ENCODE data around the gene CHRNA4. TPM values are rescaled to one million over a fixed set of nuclear protein-coding genes. Genes with fewer than 3 reads are reported as not detected.
A peak's percentile ranks its signal among the peaks of the same experiment; 100 is the strongest.

CHRNA4 gene
- polyA plus RNA-seq (2013, experiment 1 of 2) = 0.60 TPM
- polyA plus RNA-seq (2013, experiment 2 of 2) = 1.7 TPM

GRCh38 chr20:63360850-63361518, at the start of gene CHRNA4:
Gene CHRNA4, minus strand, starts transcription at chr20:63361349. Its CDS starts 184 bp downstream, at chr20:63361165.
- Histone ChIP-seq H3K36me3 (ENCODE audit: insufficient read depth, low read length) (no peaks in the 10 kb centered on the region), H3K27ac (ENCODE audit: low read depth, low read length) (no peak within 1 kb of the TSS), H3K9ac (ENCODE audit: low read depth, low read length) (no peak within 1 kb of the TSS; the same call in 1 of the 2 replicates), H3K9me3 (ENCODE audit: insufficient read depth, low read depth, low read length) (no peaks in the 10 kb centered on the region), H3K4me3 (ENCODE audit: low read length) (peak within 1 kb of the TSS; percentile 53), H3K4me1 (ENCODE audit: insufficient read depth, low read length) (peaks cover 7% of the 10 kb centered on the region; the same call in 1 of the 2 replicates), H3K27me3 (ENCODE audit: insufficient read depth, low read length) (peaks cover 33% of the 10 kb centered on the region)
- WGBS = 1% methylated on average over 73 of the region's 79 CpGs

- Histone ChIP-seq H3K36me3 (ENCODE audit: insufficient read depth, low read length) (no peaks in the 10 kb centered on the region), H3K9ac (ENCODE audit: low read depth, low read length) (no peak overlapping the region), H3K4me1 (ENCODE audit: insufficient read depth, low read length) (no peaks in the 10 kb centered on the region), H3K27ac (ENCODE audit: low read depth, low read length) (no peak overlapping the region), H3K9me3 (ENCODE audit: insufficient read depth, low read depth, low read length) (no peaks in the 10 kb centered on the region), H3K27me3 (ENCODE audit: insufficient read depth, low read length) (no peaks in the 10 kb centered on the region), H3K4me3 (ENCODE audit: low read length) (no peak overlapping the region)
- WGBS = 93% methylated on average over 21 of the region's 23 CpGs
Measured at GRCh38 chr20:63409834-63410435, 48.8 kb upstream of the CHRNA4 start.

GRCh38 chr20:63409066-63409833, 48.1 kb upstream of the CHRNA4 start:
- WGBS = 92% methylated on average over 20 of the region's 21 CpGs
- no peaks in the 10 kb centered on the region for H3K9me3 ChIP-seq (ENCODE audit: insufficient read depth, low read depth, low read length)
- H3K27ac ChIP-seq (ENCODE audit: low read depth, low read length) = no peak overlapping the region
- no peaks in the 10 kb centered on the region for H3K36me3 ChIP-seq (ENCODE audit: insufficient read depth, low read length)
- no peak overlapping the region for H3K9ac ChIP-seq (ENCODE audit: low read depth, low read length)
- H3K4me1 ChIP-seq (ENCODE audit: insufficient read depth, low read length) = no peaks in the 10 kb centered on the region
- no peak overlapping the region for H3K4me3 ChIP-seq (ENCODE audit: low read length)
- H3K27me3 ChIP-seq (ENCODE audit: insufficient read depth, low read length) = no peaks in the 10 kb centered on the region

GRCh38 chr20:63408684-63409046, 47.5 kb upstream of the CHRNA4 start:
- Histone ChIP-seq H3K4me1 (ENCODE audit: insufficient read depth, low read length) (no peaks in the 10 kb centered on the region), H3K9ac (ENCODE audit: low read depth, low read length) (no peak overlapping the region), H3K27ac (ENCODE audit: low read depth, low read length) (no peak overlapping the region), H3K9me3 (ENCODE audit: insufficient read depth, low read depth, low read length) (no peaks in the 10 kb centered on the region), H3K36me3 (ENCODE audit: insufficient read depth, low read length) (no peaks in the 10 kb centered on the region), H3K4me3 (ENCODE audit: low read length) (no peak overlapping the region), H3K27me3 (ENCODE audit: insufficient read depth, low read length) (no peaks in the 10 kb centered on the region)
- WGBS = 92% methylated on average over 21 of the region's 21 CpGs

- Histone ChIP-seq H3K9me3 (ENCODE audit: insufficient read depth, low read depth, low read length) (no peaks in the 10 kb centered on the region), H3K9ac (ENCODE audit: low read depth, low read length) (no peak overlapping the region), H3K27ac (ENCODE audit: low read depth, low read length) (no peak overlapping the region), H3K4me1 (ENCODE audit: insufficient read depth, low read length) (no peaks in the 10 kb centered on the region), H3K36me3 (ENCODE audit: insufficient read depth, low read length) (no peaks in the 10 kb centered on the region), H3K4me3 (ENCODE audit: low read length) (no peak overlapping the region), H3K27me3 (ENCODE audit: insufficient read depth, low read length) (no peaks in the 10 kb centered on the region)
- WGBS = 95% methylated on average over 27 of the region's 27 CpGs
Measured at GRCh38 chr20:63407928-63408683, 47.0 kb upstream of the CHRNA4 start.

GRCh38 chr20:63406617-63407245, 45.6 kb upstream of the CHRNA4 start:
- H3K4me3 ChIP-seq (ENCODE audit: low read length) = no peak overlapping the region
- H3K27ac ChIP-seq (ENCODE audit: low read depth, low read length) = no peak overlapping the region
- H3K36me3 ChIP-seq (ENCODE audit: insufficient read depth, low read length) = no peaks in the 10 kb centered on the region
- H3K9me3 ChIP-seq (ENCODE audit: insufficient read depth, low read depth, low read length) = no peaks in the 10 kb centered on the region
- no peaks in the 10 kb centered on the region for H3K27me3 ChIP-seq (ENCODE audit: insufficient read depth, low read length)
- 96% methylated on average over 60 of the region's 60 CpGs for WGBS
- no peaks in the 10 kb centered on the region for H3K4me1 ChIP-seq (ENCODE audit: insufficient read depth, low read length)
- no peak overlapping the region for H3K9ac ChIP-seq (ENCODE audit: low read depth, low read length)

GRCh38 chr20:63406011-63406410, 44.9 kb upstream of the CHRNA4 start:
- Histone ChIP-seq H3K36me3 (ENCODE audit: insufficient read depth, low read length) (no peaks in the 10 kb centered on the region), H3K27ac (ENCODE audit: low read depth, low read length) (no peak overlapping the region), H3K9me3 (ENCODE audit: insufficient read depth, low read depth, low read length) (no peaks in the 10 kb centered on the region), H3K27me3 (ENCODE audit: insufficient read depth, low read length) (no peaks in the 10 kb centered on the region), H3K9ac (ENCODE audit: low read depth, low read length) (no peak overlapping the region), H3K4me3 (ENCODE audit: low read length) (no peak overlapping the region), H3K4me1 (ENCODE audit: insufficient read depth, low read length) (no peaks in the 10 kb centered on the region)
- WGBS = 95% methylated on average over 23 of the region's 23 CpGs

- Histone ChIP-seq H3K9me3 (ENCODE audit: insufficient read depth, low read depth, low read length) (no peaks in the 10 kb centered on the region), H3K4me3 (ENCODE audit: low read length) (no peak overlapping the region), H3K9ac (ENCODE audit: low read depth, low read length) (no peak overlapping the region), H3K4me1 (ENCODE audit: insufficient read depth, low read length) (no peaks in the 10 kb centered on the region), H3K36me3 (ENCODE audit: insufficient read depth, low read length) (no peaks in the 10 kb centered on the region), H3K27ac (ENCODE audit: low read depth, low read length) (no peak overlapping the region), H3K27me3 (ENCODE audit: insufficient read depth, low read length) (no peaks in the 10 kb centered on the region)
- WGBS = 92% methylated on average over 31 of the region's 31 CpGs
Measured at GRCh38 chr20:63405102-63405730, 44.1 kb upstream of the CHRNA4 start.

GRCh38 chr20:63404129-63405085, 43.3 kb upstream of the CHRNA4 start:
- no peaks in the 10 kb centered on the region for H3K27me3 ChIP-seq (ENCODE audit: insufficient read depth, low read length)

More at GRCh38 chr20:63404129-63405085, 43.3 kb upstream of the CHRNA4 start:
- H3K4me3 ChIP-seq (ENCODE audit: low read length) = no peak overlapping the region
- WGBS = 89% methylated on average over 34 of the region's 34 CpGs
- H3K9ac ChIP-seq (ENCODE audit: low read depth, low read length) = no peak overlapping the region
- H3K4me1 ChIP-seq (ENCODE audit: insufficient read depth, low read length) = no peaks in the 10 kb centered on the region
- no peaks in the 10 kb centered on the region for H3K9me3 ChIP-seq (ENCODE audit: insufficient read depth, low read depth, low read length)
- H3K36me3 ChIP-seq (ENCODE audit: insufficient read depth, low read length) = no peaks in the 10 kb centered on the region
- no peak overlapping the region for H3K27ac ChIP-seq (ENCODE audit: low read depth, low read length)
